ENCODE data around the gene CSAG2.
"Not testable (repeated sequence)": the region's sequence is repeated elsewhere in the genome, so short reads cannot be mapped to it uniquely, and the experiment has no call there.

- not testable (repeated sequence) for TF ChIP-seq CTCF (IDR thresholded peaks at IDR 0.05; ENCODE audit: poor library complexity); EZH2 (IDR thresholded peaks at IDR 0.05; ENCODE audit: borderline replicate concordance); EZH2phosphoT487 (IDR thresholded peaks at IDR 0.05; ENCODE audit: low read depth, severe bottlenecking, unreplicated experiment)
Measured at GRCh38 chrX:152736528-152736927, 27.5 kb upstream of the CSAG2 start.
